ENCODE measurements around the gene JARID2. TPM values are rescaled to one million over a fixed set of nuclear protein-coding genes. Genes with fewer than 3 reads are reported as not detected.
A peak's percentile ranks its signal among the peaks of the same experiment; 100 is the strongest.

The JARID2 gene
- total and polyA plus RNA-seq, 9 of the 15 experiments (the other 6 are each of a cell fraction or from before 2014, with no cell fraction given): 5.0 to 29.0 (median 15.6) TPM

GRCh38 chr6:15247500-15248450, 1.9 kb downstream of the JARID2 start (continued):
- TF ChIP-seq ETV1 (tag; conservative IDR thresholded peaks at IDR 0.05; ENCODE audit: low read depth) (no peak), ZSCAN29 (IDR thresholded peaks at IDR 0.05) (no peak), SMAD2 (IDR thresholded peaks at IDR 0.05; ENCODE audit: low read depth, low read length) (no peak), ZNF263 (CRISPR knock-in tag; IDR thresholded peaks at IDR 0.05; ENCODE audit: borderline replicate concordance) (no peak), POU5F1 (IDR thresholded peaks at IDR 0.05; ENCODE audit: borderline replicate concordance, low read depth, low read length, partially characterized antibody) (no peak), NR3C1 (CRISPR knock-in tag; IDR thresholded peaks at IDR 0.05) (no peak), ARID3B (CRISPR knock-in tag; IDR thresholded peaks at IDR 0.05; ENCODE audit: borderline replicate concordance) (0 out of 2 replicates have a peak, but pooled peaks have one; percentile 15), ZNF280A (IDR thresholded peaks at IDR 0.05; ENCODE audit: low read depth, partially characterized antibody) (no peak), ZFX (CRISPR knock-in tag; IDR thresholded peaks at IDR 0.05) (peak; percentile 65), GATAD2A (IDR thresholded peaks at IDR 0.05) (no peak), ATF6 (CRISPR knock-in tag; IDR thresholded peaks at IDR 0.05) (no peak), ZBTB17 (CRISPR knock-in tag; IDR thresholded peaks at IDR 0.05) (0 out of 2 replicates have a peak, but pooled peaks have one; percentile 22), CREM (IDR thresholded peaks at IDR 0.05; ENCODE audit: low read depth) (no peak), ZNF717 (CRISPR knock-in tag; IDR thresholded peaks at IDR 0.05) (no peak), NEUROD1 (IDR thresholded peaks at IDR 0.05; ENCODE audit: borderline replicate concordance, low read depth, low read length, partially characterized antibody) (no peak), ZBTB7A (IDR thresholded peaks at IDR 0.05; ENCODE audit: borderline replicate concordance, control insufficient read depth, low read depth, low read length) (no peak; the same call in none of the 2 replicates), POLR2A (conservative IDR thresholded peaks at IDR 0.05) (peak; percentile 40), U2AF1 (optimal IDR thresholded peaks at IDR 0.05; ENCODE audit: low read depth, low read length) (no peak), ETS2 (tag; IDR thresholded peaks at IDR 0.05; ENCODE audit: borderline replicate concordance, poor library complexity, severe bottlenecking) (no peak), ZNF830 (CRISPR knock-in tag; IDR thresholded peaks at IDR 0.05) (0 out of 2 replicates have a peak, but pooled peaks have one; percentile 36)
- TF ChIP-seq, protein P1, sequence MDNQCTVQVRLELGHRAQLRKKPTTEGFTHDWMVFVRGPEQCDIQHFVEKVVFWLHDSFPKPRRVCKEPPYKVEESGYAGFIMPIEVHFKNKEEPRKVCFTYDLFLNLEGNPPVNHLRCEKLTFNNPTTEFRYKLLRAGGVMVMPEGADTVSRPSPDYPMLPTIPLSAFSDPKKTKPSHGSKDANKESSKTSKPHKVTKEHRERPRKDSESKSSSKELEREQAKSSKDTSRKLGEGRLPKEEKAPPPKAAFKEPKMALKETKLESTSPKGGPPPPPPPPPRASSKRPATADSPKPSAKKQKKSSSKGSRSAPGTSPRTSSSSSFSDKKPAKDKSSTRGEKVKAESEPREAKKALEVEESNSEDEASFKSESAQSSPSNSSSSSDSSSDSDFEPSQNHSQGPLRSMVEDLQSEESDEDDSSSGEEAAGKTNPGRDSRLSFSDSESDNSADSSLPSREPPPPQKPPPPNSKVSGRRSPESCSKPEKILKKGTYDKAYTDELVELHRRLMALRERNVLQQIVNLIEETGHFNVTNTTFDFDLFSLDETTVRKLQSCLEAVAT (IDR thresholded peaks at IDR 0.05): peak; percentile 59 to 89; a peak in 3 of 4 replicates

Measured in K562 (cell line).